Nephron progenitor cell (in vitro differentiated cells): ENCODE results near the gene IL16.

ENCODE experiments used
- DNase-seq: peaks from one replicate; pipeline ENCODE4 v3.0.0; 2021
- H3K27ac Mint-ChIP-seq: 2 replicates; pipeline ENCODE4 v1.8.0; 2021; ENCODE audit warnings: mild to moderate bottlenecking, moderate library complexity, mixed read lengths
- H3K27me3 Mint-ChIP-seq: 2 replicates; pipeline ENCODE4 v1.8.0; 2021; ENCODE audit warnings: mild to moderate bottlenecking, low read depth, mixed read lengths; ENCODE audit not compliant: poor library complexity
- H3K36me3 Mint-ChIP-seq: 2 replicates; pipeline ENCODE4 v1.8.0; 2021; ENCODE audit warnings: low read depth, mixed read lengths
- H3K4me1 Mint-ChIP-seq: 2 replicates; pipeline ENCODE4 v1.8.0; 2021; ENCODE audit warnings: mixed read lengths
- H3K4me3 Mint-ChIP-seq: 2 replicates; pipeline ENCODE4 v1.8.0; 2021; ENCODE audit warnings: mild to moderate bottlenecking, moderate library complexity, mixed read lengths
- H3K9me3 Mint-ChIP-seq: 2 replicates; pipeline ENCODE4 v1.8.0; 2021; ENCODE audit warnings: mild to moderate bottlenecking, moderate library complexity, mixed read lengths
- CTCF ChIP-seq: fragments of 200-600 bp; sonication (generic); IDR thresholded peaks from 2 replicates; pipeline ENCODE4 v1.5.0; 2021; ENCODE audit warnings: antibody characterized with exemption

IL16 gene

DNA sequence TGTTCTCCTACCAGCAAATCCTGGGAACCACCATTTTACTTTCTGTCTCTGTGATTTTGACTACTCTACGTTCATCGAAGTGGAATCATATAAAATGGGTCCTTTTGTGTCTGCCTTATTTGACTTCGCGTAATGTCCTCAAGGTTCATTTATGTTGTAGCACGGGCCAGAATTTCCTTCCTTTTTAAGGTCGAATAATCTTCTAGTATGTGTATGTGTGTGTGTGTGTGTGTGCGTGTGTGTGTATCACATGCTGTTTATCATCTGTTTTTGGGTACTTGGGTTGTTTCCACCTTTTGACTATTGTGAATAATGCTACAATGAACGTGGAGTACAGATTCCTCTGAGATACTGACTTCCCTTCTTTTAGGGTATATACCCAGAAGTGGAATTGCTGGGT is 91.9 kb downstream of the IL16 start:
- no peaks in the 10 kb centered on the region for H3K4me1 Mint-ChIP-seq
- no peaks in the 10 kb centered on the region for H3K36me3 Mint-ChIP-seq
- H3K9me3 Mint-ChIP-seq, result no peaks in the 10 kb centered on the region
- no peak for DNase-seq
- no peak overlapping the region for H3K4me3 Mint-ChIP-seq
- H3K27me3 Mint-ChIP-seq, result peaks cover 9% of the 10 kb centered on the region
- H3K27ac Mint-ChIP-seq, result peak overlapping the region; percentile 1
- no peak for TF ChIP-seq CTCF

DNA sequence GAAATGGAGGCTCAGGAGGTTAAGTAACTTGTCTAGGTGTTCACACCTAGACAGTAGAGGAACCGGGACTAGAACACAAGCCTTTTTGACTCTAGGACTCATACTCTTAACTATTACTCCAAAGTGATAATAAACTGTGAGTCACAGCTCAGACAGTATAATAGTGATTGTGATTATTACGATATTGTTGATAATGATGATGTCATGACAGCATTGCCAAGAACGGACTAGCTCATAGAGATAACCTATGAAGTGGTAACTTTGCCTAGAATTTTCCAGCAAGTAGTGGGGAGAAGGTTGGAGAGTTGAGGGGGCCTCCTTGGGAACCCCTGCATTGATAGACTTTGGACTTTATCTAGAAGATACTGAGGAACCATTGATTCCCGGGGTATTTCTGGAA is 93.2 kb downstream of the IL16 start:
- DNase-seq, result no peak
- H3K4me1 Mint-ChIP-seq, result peaks cover 13% of the 10 kb centered on the region
- no peaks in the 10 kb centered on the region for H3K36me3 Mint-ChIP-seq
- no peak overlapping the region for H3K27ac Mint-ChIP-seq
- H3K9me3 Mint-ChIP-seq, result no peaks in the 10 kb centered on the region
- H3K27me3 Mint-ChIP-seq, result peaks cover 17% of the 10 kb centered on the region
- H3K4me3 Mint-ChIP-seq, result no peak overlapping the region
- TF ChIP-seq CTCF, result no peak

DNA sequence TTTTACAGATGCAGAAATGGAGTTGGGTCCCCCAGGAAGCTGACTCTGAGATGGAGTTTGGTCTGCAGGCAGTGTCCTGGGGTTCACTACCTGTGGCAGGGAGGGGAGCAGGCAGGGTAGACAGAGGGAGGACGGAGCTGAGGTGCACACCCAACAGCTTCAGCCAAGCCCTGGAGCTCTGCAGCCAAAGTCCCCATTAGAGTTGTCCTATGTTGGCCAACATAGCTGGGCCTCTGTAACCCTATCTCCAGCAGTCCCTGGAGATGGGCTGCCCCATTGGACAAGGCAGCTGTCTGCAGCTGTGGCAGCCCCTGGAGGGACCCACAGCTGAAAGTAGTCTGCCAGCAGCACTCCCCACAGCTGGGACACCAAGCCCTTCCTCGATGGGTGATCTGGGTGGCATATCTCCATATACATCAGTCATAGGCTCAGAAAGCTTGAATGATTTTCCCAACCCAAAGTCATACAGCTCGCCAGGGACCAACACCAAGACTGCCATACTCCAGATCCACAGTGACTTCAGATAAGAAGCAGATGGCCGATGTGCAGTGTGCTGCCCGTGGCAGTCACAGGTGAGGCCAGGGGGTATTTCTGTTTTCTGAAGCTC is 95.3 kb downstream of the IL16 start:
- TF ChIP-seq CTCF, result no peak
- H3K36me3 Mint-ChIP-seq, result no peaks in the 10 kb centered on the region
- peaks cover 17% of the 10 kb centered on the region for H3K4me1 Mint-ChIP-seq
- DNase-seq, result no peak
- H3K27me3 Mint-ChIP-seq, result peaks cover 14% of the 10 kb centered on the region
- no peak overlapping the region for H3K4me3 Mint-ChIP-seq
- H3K9me3 Mint-ChIP-seq, result no peaks in the 10 kb centered on the region
- H3K27ac Mint-ChIP-seq, result no peak overlapping the region

DNA sequence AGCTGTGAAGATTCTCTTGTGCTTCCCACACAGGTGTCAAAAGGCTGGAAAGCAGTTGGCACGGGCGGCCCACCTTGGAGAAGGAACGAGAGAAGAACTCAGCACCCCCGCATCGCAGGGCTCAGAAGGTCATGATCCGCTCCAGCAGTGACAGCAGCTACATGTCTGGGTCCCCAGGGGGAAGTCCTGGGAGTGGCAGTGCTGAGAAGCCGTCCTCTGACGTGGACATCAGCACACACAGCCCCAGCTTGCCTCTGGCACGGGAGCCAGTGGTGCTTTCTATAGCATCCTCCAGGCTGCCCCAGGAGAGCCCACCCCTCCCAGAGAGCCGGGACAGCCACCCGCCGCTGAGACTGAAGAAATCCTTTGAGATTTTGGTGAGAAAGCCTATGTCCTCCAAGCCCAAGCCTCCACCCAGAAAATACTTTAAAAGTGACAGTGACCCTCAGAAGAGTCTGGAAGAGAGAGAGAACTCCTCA is 95.9 kb downstream of the IL16 start:
- H3K27me3 Mint-ChIP-seq, result peaks cover 14% of the 10 kb centered on the region
- no peaks in the 10 kb centered on the region for H3K9me3 Mint-ChIP-seq
- H3K27ac Mint-ChIP-seq, result no peak overlapping the region
- TF ChIP-seq CTCF, result no peak
- H3K4me1 Mint-ChIP-seq, result peaks cover 17% of the 10 kb centered on the region
- no peak for DNase-seq
- H3K36me3 Mint-ChIP-seq, result no peaks in the 10 kb centered on the region
- H3K4me3 Mint-ChIP-seq, result no peak overlapping the region

GRCh38 chr15:81293728-81294515 is 97.2 kb downstream of the IL16 start:
- Mint-ChIP-seq H3K4me3 (no peak overlapping the region), H3K4me1 (peaks cover 17% of the 10 kb centered on the region), H3K27ac (no peak overlapping the region), H3K9me3 (no peaks in the 10 kb centered on the region), H3K27me3 (peaks cover 16% of the 10 kb centered on the region), H3K36me3 (no peaks in the 10 kb centered on the region)
- TF ChIP-seq CTCF, result no peak
- no peak for DNase-seq

DNA sequence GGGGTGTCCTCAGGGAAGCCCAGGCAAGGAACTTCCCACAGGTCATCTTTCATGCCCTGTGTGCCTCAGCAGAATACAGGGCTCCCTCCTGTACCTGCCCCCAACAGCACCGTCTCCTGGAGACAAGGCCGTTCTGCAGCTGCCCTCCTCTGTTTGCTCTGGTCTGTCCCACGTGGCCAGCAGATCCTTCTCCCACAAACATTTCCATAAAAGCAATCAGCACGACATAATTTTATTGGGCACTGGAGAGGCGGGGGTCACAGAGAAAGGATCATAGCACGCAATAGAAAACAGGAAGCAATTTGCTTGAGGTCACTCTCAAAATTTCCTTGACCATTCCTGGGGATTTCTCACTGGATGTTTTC is 97.8 kb downstream of the IL16 start:
- Mint-ChIP-seq H3K36me3 (no peaks in the 10 kb centered on the region), H3K27ac (no peak overlapping the region), H3K9me3 (no peaks in the 10 kb centered on the region), H3K27me3 (peaks cover 16% of the 10 kb centered on the region), H3K4me3 (no peak overlapping the region), H3K4me1 (peaks cover 17% of the 10 kb centered on the region)
- no peak for TF ChIP-seq CTCF
- DNase-seq, result no peak
